ENCODE results near the gene NBAS. TPM values are rescaled to one million over a fixed set of nuclear protein-coding genes. Genes with fewer than 3 reads are reported as not detected.
"Not testable (repeated sequence)": the region's sequence is repeated elsewhere in the genome, so short reads cannot be mapped to it uniquely, and the experiment has no call there.

Gene NBAS
- total and polyA plus RNA-seq, 12 donors: 26.4 to 79.1 (median 56.3) TPM

DNA sequence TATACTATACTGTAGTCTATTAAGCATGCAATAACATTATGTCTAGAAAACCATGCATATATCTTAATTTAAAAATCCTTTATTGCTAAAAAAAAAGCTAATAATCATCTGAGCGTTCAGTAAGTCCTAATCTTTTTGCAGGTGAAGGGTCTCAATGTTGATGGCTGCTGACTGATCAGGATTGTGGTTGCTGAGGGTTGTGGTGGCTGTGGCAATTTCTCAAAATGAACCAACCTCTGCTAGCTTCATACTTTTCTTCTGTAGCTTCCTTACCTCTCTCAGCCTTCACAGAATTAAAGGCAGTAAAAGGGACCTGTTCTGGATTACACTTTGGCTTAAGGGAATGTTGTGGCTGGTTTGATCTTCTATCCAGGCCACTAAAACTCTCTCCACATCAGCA is 235.8 kb downstream of the NBAS start:
- Histone ChIP-seq H3K27me3 (no peaks in the 10 kb centered on the region), H3K9me3 (peaks cover 0 to 17% (median 0%) of the 10 kb centered on the region in 11 donors), H3K27ac (no peak overlapping the region), H3K4me3 (no peak overlapping the region), H3K4me1 (no peaks in the 10 kb centered on the region), H3K36me3 (peaks cover 0 to 77% (median 34%) of the 10 kb centered on the region in 9 donors)
- TF ChIP-seq CTCF (IDR thresholded peaks at IDR 0.05): no peak
- ATAC-seq (no peak), DNase-seq (no peak)
- intact Hi-C loops (cut with DNase I): no loop called here
- 93 to 100% methylated on average over 1 of the region's 1 CpG for WGBS, 2 donors

DNA sequence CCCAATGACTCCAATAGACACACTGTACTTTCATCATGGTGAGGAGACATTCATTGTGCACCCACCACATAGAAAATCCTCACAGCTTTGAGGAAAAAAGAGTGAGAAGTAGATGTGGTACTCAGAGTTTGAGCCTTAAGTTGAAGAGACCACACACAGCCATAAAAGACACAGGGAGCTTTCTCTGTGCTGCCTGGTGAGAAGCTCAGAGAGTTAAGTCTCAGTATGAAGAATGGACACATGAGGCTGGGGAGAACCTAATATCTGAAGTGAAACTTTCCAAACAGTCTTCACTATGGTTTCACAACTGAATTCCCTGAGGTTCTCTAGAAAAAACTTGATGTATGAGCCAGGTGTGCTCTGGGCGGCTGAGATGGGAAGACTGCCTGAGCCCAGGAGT is 237.9 kb downstream of the NBAS start:
- Histone ChIP-seq H3K9me3 (peaks cover 0 to 38% (median 0%) of the 10 kb centered on the region in 11 donors), H3K27me3 (no peaks in the 10 kb centered on the region), H3K27ac (no peak overlapping the region), H3K4me1 (no peaks in the 10 kb centered on the region), H3K4me3 (no peak overlapping the region), H3K36me3 (peaks cover 0 to 57% (median 23%) of the 10 kb centered on the region in 9 donors)
- no peak for TF ChIP-seq CTCF (IDR thresholded peaks at IDR 0.05)
- intact Hi-C loops (cut with DNase I): no loop called here
- 100% methylated on average over 1 of the region's 1 CpG for WGBS, 2 donors
- DNase-seq: no peak
- ATAC-seq: no peak

DNA sequence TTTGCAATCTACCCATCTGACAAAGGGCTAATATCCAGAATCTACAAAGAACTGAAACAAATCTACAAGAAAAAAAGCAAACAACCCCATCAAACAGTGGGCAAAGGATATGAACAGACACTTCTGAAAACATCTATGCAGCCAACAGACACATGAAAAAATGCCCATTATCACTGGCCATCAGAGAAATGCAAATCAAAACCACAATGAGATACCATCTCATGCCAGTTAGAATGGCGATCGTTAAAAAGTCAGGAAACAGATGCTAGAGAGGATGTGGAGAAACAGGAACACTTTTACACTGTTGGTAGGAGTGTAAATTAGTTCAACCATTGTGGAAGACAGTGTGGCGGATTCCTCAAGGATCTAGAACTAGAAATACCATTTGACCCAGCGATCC is 239.7 kb downstream of the NBAS start:
- Histone ChIP-seq H3K9me3 (peaks cover 0 to 45% (median 0%) of the 10 kb centered on the region in 11 donors), H3K36me3 (peaks cover 0 to 39% (median 14%) of the 10 kb centered on the region in 9 donors)
- H3K4me3 ChIP-seq; intact Hi-C loops (cut with DNase I); H3K27me3 ChIP-seq; DNase-seq; H3K4me1 ChIP-seq; ATAC-seq; H3K27ac ChIP-seq: not testable (repeated sequence)
- 94 to 95% methylated on average over 4 of the region's 4 CpGs for WGBS, 2 donors

- no peak overlapping the region for H3K27ac ChIP-seq
- peaks cover 0 to 5% (median 0%) of the 10 kb centered on the region in 9 donors for H3K4me1 ChIP-seq
- no peak for ATAC-seq
- no peak for TF ChIP-seq CTCF (IDR thresholded peaks at IDR 0.05)
- H3K9me3 ChIP-seq: peaks cover 0 to 38% (median 0%) of the 10 kb centered on the region in 11 donors
- 91 to 92% methylated on average over 12 of the region's 12 CpGs for WGBS, 2 donors
- H3K27me3 ChIP-seq: no peaks in the 10 kb centered on the region
- H3K36me3 ChIP-seq: peaks cover 0 to 17% (median 0%) of the 10 kb centered on the region in 9 donors
- DNase-seq: no peak
- intact Hi-C loops (cut with DNase I): no loop called here
- no peak overlapping the region for H3K4me3 ChIP-seq
Observed at GRCh38 chr2:15316370-15316814, 244.7 kb downstream of the NBAS start.

- no peak overlapping the region for H3K4me3 ChIP-seq
- intact Hi-C loops (cut with DNase I): no loop called here
- H3K27me3 ChIP-seq: no peaks in the 10 kb centered on the region
- ATAC-seq: no peak
- peaks cover 0 to 28% (median 0%) of the 10 kb centered on the region in 11 donors for H3K9me3 ChIP-seq
- peaks cover 0 to 19% (median 0%) of the 10 kb centered on the region in 9 donors for H3K36me3 ChIP-seq
- peaks cover 0 to 5% (median 0%) of the 10 kb centered on the region in 9 donors for H3K4me1 ChIP-seq
- TF ChIP-seq CTCF (IDR thresholded peaks at IDR 0.05): no peak
- 85 to 90% methylated on average over 1 of the region's 1 CpG for WGBS, 2 donors
- H3K27ac ChIP-seq: no peak overlapping the region
- no peak for DNase-seq
Observed at GRCh38 chr2:15315411-15315810, 245.7 kb downstream of the NBAS start.

Measured in heart right ventricle (tissue), 16 donors.